K562 (cell line): ENCODE data around the gene MARK4. TPM values are rescaled to one million over a fixed set of nuclear protein-coding genes. Genes with fewer than 3 reads are reported as not detected.

Experiments
- ATAC-seq: fragments of 200-7000 bp; cut with Tn5 transposase; 3 replicates; pipeline ENCODE4 v1.9.1; 2020; ENCODE audit warnings: moderate library complexity
- BruUV-seq: library from RNA; stranded (reverse); fragments of 400-500 nt; replicated peaks from 2 replicates; lab custom pipeline; 2021; lab: Mats Ljungman, UMichigan
- CTCF ChIA-PET: fragments of 300-600 bp; formaldehyde crosslinking; extraction: SDS; loops from one replicate; lab custom pipeline; 2021; ENCODE audit warnings: low intra/inter-chr PET ratio; lab: Yijun Ruan, JAX
- POLR2A ChIA-PET: fragments of 300-600, 350-650 bp; sonication (Branson Sonifier 250); formaldehyde crosslinking; extraction: SDS; loops from one replicate; lab custom pipeline; 2021; ENCODE audit warnings: antibody characterized with exemption, inconsistent platforms; lab: Yijun Ruan, JAX
- DNase-seq, 4 experiments: peaks; one replicate each; pipeline versions ENCODE4 v3.0.0 to v3.0.0-alpha.2; 2011 to 2018; ENCODE audit warnings: low spot score in 3 of 4, mixed read lengths in 3 of 4; ENCODE audit errors: extremely low read depth in 1 of 4
- FAIRE-seq: peaks from 2 replicates; lab custom pipeline; 2011; peaks lifted over from hg19 to GRCh38; lab: Jason Lieb, UNC
- H2AFZ ChIP-seq: 2 replicates; pipeline ENCODE4 v1.6.0; 2011; ENCODE audit warnings: low read depth, low read length, control low read depth, inconsistent platforms
- H3K27ac ChIP-seq: fragments of 200-600 bp; 3 replicates; pipeline ENCODE4 v1.8.0; 2011; ENCODE audit warnings: low read depth, mild to moderate bottlenecking, control low read depth, inconsistent platforms, low read length, moderate library complexity, mixed read lengths; ENCODE audit errors: extremely low read depth
- H3K27me3 ChIP-seq, 2 experiments: fragments of 300-600 bp in 1 of 2; 2 replicates in 1 of 2; 3 replicates in 1 of 2; pipeline versions ENCODE4 v1.6.0 to v1.8.0; 2011; ENCODE audit warnings: inconsistent platforms in 2 of 2, low read length in 2 of 2, mild to moderate bottlenecking in 1 of 2, mixed read lengths in 1 of 2, moderate library complexity in 1 of 2; ENCODE audit not compliant: control insufficient read depth in 2 of 2, insufficient read depth in 2 of 2
- H3K36me3 ChIP-seq: fragments of 300-600 bp; 3 replicates; pipeline ENCODE4 v1.8.0; 2011; ENCODE audit warnings: mild to moderate bottlenecking, low read length, inconsistent platforms; ENCODE audit not compliant: control insufficient read depth, insufficient read depth
- H3K4me1 ChIP-seq, 2 experiments: fragments of 200-600 bp in 1 of 2; replicated peaks in 1 of 2; 2 replicates in 1 of 2; 3 replicates in 1 of 2; pipeline versions ENCODE4 v1.5.1 to v1.8.0; 2011; ENCODE audit warnings: inconsistent platforms in 2 of 2, low read length in 2 of 2, mild to moderate bottlenecking in 1 of 2, mixed read lengths in 1 of 2, moderate library complexity in 1 of 2; ENCODE audit not compliant: control insufficient read depth in 2 of 2, insufficient read depth in 2 of 2
- H3K4me2 ChIP-seq: 2 replicates; pipeline ENCODE4 v1.6.1; 2011; ENCODE audit warnings: low read length, control low read depth, inconsistent platforms, mixed read lengths; ENCODE audit not compliant: insufficient read depth
- H3K4me3 ChIP-seq: fragments of 200-600 bp; sonication (generic), shearing (Covaris generic); 2 replicates; pipeline ENCODE4 v1.5.1; 2016; ENCODE audit warnings: control low read depth, inconsistent platforms
- H3K79me2 ChIP-seq: fragments of 200-600 bp; 3 replicates; pipeline ENCODE4 v1.8.0; 2011; ENCODE audit warnings: low read length, inconsistent platforms; ENCODE audit not compliant: control insufficient read depth, insufficient read depth
- H3K9ac ChIP-seq, 2 experiments: 2 replicates each; pipeline versions ENCODE4 v1.6.0 to v1.6.1; 2011; ENCODE audit warnings: low read depth in 2 of 2, low read length in 2 of 2, control low read depth in 1 of 2, inconsistent platforms in 1 of 2, mild to moderate bottlenecking in 1 of 2, mixed read lengths in 1 of 2; ENCODE audit not compliant: insufficient read depth in 1 of 2
- H3K9me1 ChIP-seq: one replicate; pipeline ENCODE4 v1.6.0; 2011; ENCODE audit warnings: inconsistent platforms, mild to moderate bottlenecking, low read length, moderate library complexity; ENCODE audit not compliant: control insufficient read depth, insufficient read depth
- H3K9me3 ChIP-seq: replicated peaks from 2 replicates; pipeline ENCODE4 v1.5.1; 2011; ENCODE audit warnings: low read depth, low read length, inconsistent platforms; ENCODE audit not compliant: control insufficient read depth, insufficient read depth
- H4K20me1 ChIP-seq: replicated peaks from 2 replicates; pipeline ENCODE4 v1.6.1; 2011; ENCODE audit warnings: low read length, inconsistent platforms, mixed read lengths; ENCODE audit not compliant: control insufficient read depth, insufficient read depth
- CBX3 ChIP-seq, 2 experiments: IDR thresholded peaks; 1 replicate in 1 of 2; 2 replicates in 1 of 2; pipeline ENCODE4 v1.6.1; 2012; ENCODE audit warnings: inconsistent platforms in 2 of 2, low read length in 2 of 2, borderline replicate concordance in 1 of 2, control low read depth in 1 of 2
- CREM ChIP-seq: IDR thresholded peaks from 2 replicates; pipeline ENCODE4 v1.6.1; 2014; ENCODE audit warnings: antibody characterized with exemption, low read depth
- EGR1 ChIP-seq: fragments of 450-650 bp; conservative IDR thresholded peaks from 2 replicates; pipeline ENCODE4 v1.6.1; 2017; ENCODE audit warnings: mild to moderate bottlenecking
- MEIS2 ChIP-seq: fragments of 450-650 bp; IDR thresholded peaks from 2 replicates; pipeline ENCODE4 v1.6.1; 2014; ENCODE audit warnings: mild to moderate bottlenecking; ENCODE audit not compliant: partially characterized antibody
- MTF1 ChIP-seq: fragments of 250-450 bp; sonication (Bioruptor Pico); IDR thresholded peaks from 2 replicates; pipeline ENCODE4 v1.9.0; 2021; ENCODE audit warnings: moderate library complexity, mild to moderate bottlenecking, inconsistent platforms, borderline replicate concordance
- NR2C1 ChIP-seq, 2 experiments: fragments of 450-650 bp; IDR thresholded peaks; 2 replicates each; pipeline ENCODE4 v1.6.1; 2017; ENCODE audit warnings: mild to moderate bottlenecking in 2 of 2, antibody characterized with exemption in 1 of 2, inconsistent platforms in 1 of 2, missing compliant biosample characterization in 1 of 2, missing genetic modification characterization in 1 of 2
- PKNOX1 ChIP-seq: fragments of 450-650 bp; IDR thresholded peaks from 2 replicates; pipeline ENCODE4 v1.6.1; 2016
- PRDM10 ChIP-seq: fragments of 450-650 bp; IDR thresholded peaks from 2 replicates; pipeline ENCODE4 v1.6.1; 2018; ENCODE audit not compliant: partially characterized antibody
- RCOR1 ChIP-seq, 2 experiments: IDR thresholded peaks; 2 replicates each; pipeline ENCODE4 v1.6.1; 2012; ENCODE audit warnings: low read depth in 2 of 2, low read length in 2 of 2, borderline replicate concordance in 1 of 2, improper control_type of control experiment in 1 of 2
- RFX1 ChIP-seq: fragments of 450-650 bp; IDR thresholded peaks from 2 replicates; pipeline ENCODE4 v1.6.1; 2016; ENCODE audit warnings: mild to moderate bottlenecking, moderate library complexity
- ZNF589 ChIP-seq: fragments of 200-800 bp; sonication (Bioruptor generic); IDR thresholded peaks from 2 replicates; pipeline ENCODE4 v1.6.1; 2016; ENCODE audit warnings: low read depth, missing genetic modification characterization, missing compliant biosample characterization
- WGBS: fragments of 100-300 bp; shearing (Covaris generic); methylation state at CpG from one replicate; pipeline ENCODE4 v1.1.6; 2016; ENCODE audit warnings: low coverage, mixed read lengths; ENCODE audit not compliant: insufficient coverage; ENCODE audit errors: missing lambda C conversion rate; 5-methylcytosine and 5-hydroxymethylcytosine counted together
- in situ Hi-C: fragments of 300-500 bp; cut with MboI; formaldehyde crosslinking; loops from 4 replicates; pipeline ENCODE4 v1.15.0; 2018; ENCODE audit warnings: inconsistent platforms, mixed read lengths
- intact Hi-C: fragments of 100-400 bp; cut with micrococcal nuclease; formaldehyde crosslinking; loops from 2 replicates; pipeline ENCODE4 v1.14.2; 2022
- polyA plus RNA-seq, 8 experiments: library from polyadenylated mRNA; depleted of rRNA in 4 of 8; stranded (reverse) in 5 of 8; unstranded in 3 of 8; fragments of >200 nt; fragmentation: Nextera tagmentation in 2 of 8; fragmentation: Illumina TruSeq in 1 of 8; extraction: Ambion mirVana in 2 of 8; extraction: Trizol in 1 of 8; gene quantifications; 2 replicates each; pipeline versions ENCODE4 v1.2.1 to v1.2.3, GENCODE V29; 2011 to 2014; ENCODE audit warnings: inconsistent platforms in 1 of 8, missing spikeins in 1 of 8
- total RNA-seq, 7 experiments: library from RNA; depleted of rRNA in 6 of 7; stranded (reverse); fragments of >200 nt in 6 of 7; fragmentation: Illumina TruSeq in 2 of 7; extraction: Trizol in 2 of 7; gene quantifications; 2 replicates each; pipeline versions ENCODE4 v1.2.1 to v1.2.3, GENCODE V29; 2011 to 2021; ENCODE audit warnings: low replicate concordance in 1 of 7
- TF ChIP-seq, protein P1 (sequence below): sonication (generic); formaldehyde crosslinking; IDR thresholded peaks from 2 replicates; pipeline ENCODE4 v1.8.1; 2023; ENCODE audit warnings: mild to moderate bottlenecking, missing genetic modification reagents

Gene MARK4
- total and polyA plus RNA-seq, 9 of the 15 experiments (the other 6 are each of a cell fraction or from before 2014, with no cell fraction given) = 0.52 to 29.4 (median 8.6) TPM

DNA sequence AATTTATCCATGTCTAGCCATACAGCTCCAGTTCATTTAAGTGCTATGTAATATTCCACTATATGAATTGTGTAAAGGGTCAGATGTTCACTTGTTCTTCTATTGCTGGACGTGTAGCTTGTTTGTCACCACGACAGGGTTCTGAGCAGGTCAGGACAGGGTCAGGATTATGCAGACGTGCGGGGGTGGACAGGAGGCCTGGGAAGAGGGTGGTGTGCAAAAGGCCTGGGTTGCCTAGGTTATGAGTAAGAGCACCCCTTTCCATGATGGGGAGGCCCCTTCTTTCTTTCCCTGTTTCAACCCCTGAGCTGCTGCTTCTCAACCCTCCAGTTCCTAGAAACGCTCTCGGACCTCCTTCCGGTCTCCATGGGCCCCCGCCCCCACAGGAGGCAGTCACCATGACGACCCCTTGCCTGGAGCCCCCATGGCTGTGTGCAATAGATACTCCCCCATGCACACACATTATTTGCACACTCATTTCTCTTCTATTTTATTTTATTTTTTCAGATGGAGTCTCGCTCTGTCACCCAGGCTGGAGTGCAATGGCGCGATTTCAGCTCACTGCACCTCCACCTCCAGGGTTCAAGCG lies 7.8 kb upstream of the MARK4 start:
- no peaks in the 10 kb centered on the region for H3K9me3 ChIP-seq
- peak; percentile 63 for ATAC-seq
- no peaks in the 10 kb centered on the region for H3K27me3 ChIP-seq
- H3K4me1 ChIP-seq = peaks cover 38 to 59% of the 10 kb centered on the region in 2 experiments
- ChIA-PET POLR2A (interaction anchor here (0.5 to 1.4 kb wide), 4 partner anchors 12 to 263 kb away, joined by 3 to 5 read pairs (median 4); no protein-coding TSS in a partner anchor), CTCF (interaction anchor here (0.6 kb wide), 2 partner anchors 256 to 1160 kb away, joined by 3 to 4 read pairs; no protein-coding TSS in a partner anchor)
- H3K79me2 ChIP-seq = peaks cover 29% of the 10 kb centered on the region
- in situ Hi-C loops = no loop called here
- peak overlapping the region; percentile 52 for H3K4me2 ChIP-seq
- intact Hi-C loops = loop anchor here (10.0 kb wide), 1 partner anchor 228 kb away; no protein-coding TSS in a partner anchor
- H4K20me1 ChIP-seq = no peaks in the 10 kb centered on the region
- H3K36me3 ChIP-seq = no peaks in the 10 kb centered on the region
- H3K4me3 ChIP-seq = no peak overlapping the region
- H3K9me1 ChIP-seq = no peaks in the 10 kb centered on the region
- TF ChIP-seq PKNOX1 (peak; percentile 40; the same call in 1 of the 2 replicates), RCOR1 (IDR thresholded peaks at IDR 0.05; ENCODE audit: borderline replicate concordance in 1 of 2, low read depth in 2 of 2, low read length in 2 of 2) (no peak), MEIS2 (peak; percentile 40), EGR1 (peak; percentile 98), NR2C1 (IDR thresholded peaks at IDR 0.05) (no peak), NR2C1 (tag; IDR thresholded peaks at IDR 0.05) (no peak), RFX1 (peak; percentile 85), CBX3 (IDR thresholded peaks at IDR 0.05; ENCODE audit: borderline replicate concordance in 1 of 2, low read length in 2 of 2) (peak in 1 of 2 experiments; percentile 31; a peak in 1 of 3 replicates), MTF1 (CRISPR knock-in tag) (0 out of 2 replicates have a peak, but pooled peaks have one; percentile 62), CREM (peak; percentile 37; the same call in 1 of the 2 replicates), ZNF589 (no peak), PRDM10 (peak; percentile 75)
- TF ChIP-seq, protein P1, sequence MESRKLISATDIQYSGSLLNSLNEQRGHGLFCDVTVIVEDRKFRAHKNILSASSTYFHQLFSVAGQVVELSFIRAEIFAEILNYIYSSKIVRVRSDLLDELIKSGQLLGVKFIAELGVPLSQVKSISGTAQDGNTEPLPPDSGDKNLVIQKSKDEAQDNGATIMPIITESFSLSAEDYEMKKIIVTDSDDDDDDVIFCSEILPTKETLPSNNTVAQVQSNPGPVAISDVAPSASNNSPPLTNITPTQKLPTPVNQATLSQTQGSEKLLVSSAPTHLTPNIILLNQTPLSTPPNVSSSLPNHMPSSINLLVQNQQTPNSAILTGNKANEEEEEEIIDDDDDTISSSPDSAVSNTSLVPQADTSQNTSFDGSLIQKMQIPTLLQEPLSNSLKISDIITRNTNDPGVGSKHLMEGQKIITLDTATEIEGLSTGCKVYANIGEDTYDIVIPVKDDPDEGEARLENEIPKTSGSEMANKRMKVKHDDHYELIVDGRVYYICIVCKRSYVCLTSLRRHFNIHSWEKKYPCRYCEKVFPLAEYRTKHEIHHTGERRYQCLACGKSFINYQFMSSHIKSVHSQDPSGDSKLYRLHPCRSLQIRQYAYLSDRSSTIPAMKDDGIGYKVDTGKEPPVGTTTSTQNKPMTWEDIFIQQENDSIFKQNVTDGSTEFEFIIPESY = peak; percentile 53; the same call in 1 of the 2 replicates
- H3K9ac ChIP-seq = peak overlapping the region in 1 of 2 experiments; percentile 56; a peak in 1 of 4 replicates
- peak overlapping the region; percentile 38 for H3K27ac ChIP-seq
- no TSS peak for BruUV-seq
- FAIRE-seq = peak; percentile 83
- H2AFZ ChIP-seq = no peak overlapping the region
- 43% methylated on average over 12 of the region's 13 CpGs for WGBS
- DNase-seq = peak; percentile 74 to 84 (median 78)
